ENCODE measurements around the gene CPE.

The CPE gene

GRCh38 chr4:165368567-165368966 lies 10.2 kb upstream of the CPE start:
- H4K20me1 ChIP-seq (ENCODE audit: insufficient read depth, low read length) = no peaks in the 10 kb centered on the region
- no peaks in the 10 kb centered on the region for H3K79me2 ChIP-seq (ENCODE audit: low read length)
- no peaks in the 10 kb centered on the region for H3K36me3 ChIP-seq (replicated peaks; ENCODE audit: insufficient read depth, low read length)
- H3K4me3 ChIP-seq (ENCODE audit: low read length) = no peak overlapping the region
- H3K9me3 ChIP-seq (replicated peaks; ENCODE audit: insufficient read depth, low read length) = no peaks in the 10 kb centered on the region
- H3K9me2 ChIP-seq (replicated peaks; ENCODE audit: insufficient read depth, low read length) = no peaks in the 10 kb centered on the region
- H3F3A ChIP-seq (ENCODE audit: insufficient read depth, low read length) = no peaks in the 10 kb centered on the region
- no peak for DNase-seq
- no peak overlapping the region for H3K9ac ChIP-seq (ENCODE audit: low read length)
- no peak overlapping the region for H2AFZ ChIP-seq (ENCODE audit: low read length)
- TF ChIP-seq EZH2 (optimal IDR thresholded peaks at IDR 0.05; ENCODE audit: low read depth, low read length) = no peak
- TF ChIP-seq, protein P1, sequence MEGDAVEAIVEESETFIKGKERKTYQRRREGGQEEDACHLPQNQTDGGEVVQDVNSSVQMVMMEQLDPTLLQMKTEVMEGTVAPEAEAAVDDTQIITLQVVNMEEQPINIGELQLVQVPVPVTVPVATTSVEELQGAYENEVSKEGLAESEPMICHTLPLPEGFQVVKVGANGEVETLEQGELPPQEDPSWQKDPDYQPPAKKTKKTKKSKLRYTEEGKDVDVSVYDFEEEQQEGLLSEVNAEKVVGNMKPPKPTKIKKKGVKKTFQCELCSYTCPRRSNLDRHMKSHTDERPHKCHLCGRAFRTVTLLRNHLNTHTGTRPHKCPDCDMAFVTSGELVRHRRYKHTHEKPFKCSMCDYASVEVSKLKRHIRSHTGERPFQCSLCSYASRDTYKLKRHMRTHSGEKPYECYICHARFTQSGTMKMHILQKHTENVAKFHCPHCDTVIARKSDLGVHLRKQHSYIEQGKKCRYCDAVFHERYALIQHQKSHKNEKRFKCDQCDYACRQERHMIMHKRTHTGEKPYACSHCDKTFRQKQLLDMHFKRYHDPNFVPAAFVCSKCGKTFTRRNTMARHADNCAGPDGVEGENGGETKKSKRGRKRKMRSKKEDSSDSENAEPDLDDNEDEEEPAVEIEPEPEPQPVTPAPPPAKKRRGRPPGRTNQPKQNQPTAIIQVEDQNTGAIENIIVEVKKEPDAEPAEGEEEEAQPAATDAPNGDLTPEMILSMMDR (IDR thresholded peaks at IDR 0.05; ENCODE audit: low read length) = no peak
- H3K27ac ChIP-seq (ENCODE audit: low read length) = no peak overlapping the region
- no peaks in the 10 kb centered on the region for H3K27me3 ChIP-seq (replicated peaks; ENCODE audit: insufficient read depth, low read length)
- H3K4me1 ChIP-seq (ENCODE audit: low read length) = no peaks in the 10 kb centered on the region
- H3K4me2 ChIP-seq (ENCODE audit: low read depth, low read length) = no peak overlapping the region

GRCh38 chr4:165369522-165369921 lies 9.3 kb upstream of the CPE start:
- Histone ChIP-seq H4K20me1 (ENCODE audit: insufficient read depth, low read length) (no peaks in the 10 kb centered on the region), H3K79me2 (ENCODE audit: low read length) (no peaks in the 10 kb centered on the region), H3F3A (ENCODE audit: insufficient read depth, low read length) (no peaks in the 10 kb centered on the region), H3K9me3 (replicated peaks; ENCODE audit: insufficient read depth, low read length) (no peaks in the 10 kb centered on the region), H3K36me3 (replicated peaks; ENCODE audit: insufficient read depth, low read length) (no peaks in the 10 kb centered on the region), H3K4me3 (ENCODE audit: low read length) (no peak overlapping the region), H3K9ac (ENCODE audit: low read length) (no peak overlapping the region), H3K9me2 (replicated peaks; ENCODE audit: insufficient read depth, low read length) (no peaks in the 10 kb centered on the region), H3K27me3 (replicated peaks; ENCODE audit: insufficient read depth, low read length) (no peaks in the 10 kb centered on the region), H3K4me2 (ENCODE audit: low read depth, low read length) (no peak overlapping the region), H3K4me1 (ENCODE audit: low read length) (no peaks in the 10 kb centered on the region), H2AFZ (ENCODE audit: low read length) (no peak overlapping the region), H3K27ac (ENCODE audit: low read length) (no peak overlapping the region)
- TF ChIP-seq EZH2phosphoT487 (IDR thresholded peaks at IDR 0.05; ENCODE audit: low read length) = no peak
- DNase-seq = no peak

DNA sequence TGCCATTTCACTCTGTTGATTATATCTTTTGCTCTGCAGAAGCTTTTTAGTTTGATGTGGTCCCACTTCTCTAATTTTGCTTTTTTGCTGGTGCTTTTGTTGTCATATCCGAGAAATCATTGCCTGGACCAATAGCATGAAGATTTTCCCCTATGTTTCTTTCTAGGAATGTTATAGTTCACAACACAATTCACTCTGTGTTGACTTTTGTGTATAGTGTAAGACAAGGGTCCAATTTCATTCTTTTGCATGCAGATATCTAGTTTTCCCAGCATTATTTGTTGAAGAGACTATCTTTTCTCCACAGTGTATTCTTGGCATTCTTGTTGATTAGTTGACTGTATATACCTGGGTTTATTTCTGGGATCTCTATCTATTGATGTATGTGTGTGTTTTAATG lies 8.3 kb upstream of the CPE start:
- Histone ChIP-seq H3K9me3 (replicated peaks; ENCODE audit: insufficient read depth, low read length) (no peaks in the 10 kb centered on the region), H3K27me3 (replicated peaks; ENCODE audit: insufficient read depth, low read length) (no peaks in the 10 kb centered on the region), H2AFZ (ENCODE audit: low read length) (no peak overlapping the region), H3F3A (ENCODE audit: insufficient read depth, low read length) (no peaks in the 10 kb centered on the region), H3K36me3 (replicated peaks; ENCODE audit: insufficient read depth, low read length) (no peaks in the 10 kb centered on the region), H3K4me2 (ENCODE audit: low read depth, low read length) (no peak overlapping the region), H3K9me2 (replicated peaks; ENCODE audit: insufficient read depth, low read length) (no peaks in the 10 kb centered on the region), H3K79me2 (ENCODE audit: low read length) (no peaks in the 10 kb centered on the region), H3K4me1 (ENCODE audit: low read length) (no peaks in the 10 kb centered on the region), H4K20me1 (ENCODE audit: insufficient read depth, low read length) (no peaks in the 10 kb centered on the region), H3K9ac (ENCODE audit: low read length) (no peak overlapping the region), H3K27ac (ENCODE audit: low read length) (no peak overlapping the region), H3K4me3 (ENCODE audit: low read length) (no peak overlapping the region)
- no peak for TF ChIP-seq EZH2 (optimal IDR thresholded peaks at IDR 0.05; ENCODE audit: low read depth, low read length)
- TF ChIP-seq, protein P1 (IDR thresholded peaks at IDR 0.05; ENCODE audit: low read length) = no peak
- no peak for TF ChIP-seq EZH2phosphoT487 (IDR thresholded peaks at IDR 0.05; ENCODE audit: low read length)
- DNase-seq = no peak

- DNase-seq = no peak
- H3K27ac ChIP-seq (ENCODE audit: low read length) = no peak overlapping the region
- H3K9me2 ChIP-seq (replicated peaks; ENCODE audit: insufficient read depth, low read length) = no peaks in the 10 kb centered on the region
- no peaks in the 10 kb centered on the region for H3K9me3 ChIP-seq (replicated peaks; ENCODE audit: insufficient read depth, low read length)
- no peak overlapping the region for H3K4me2 ChIP-seq (ENCODE audit: low read depth, low read length)
- H3K36me3 ChIP-seq (replicated peaks; ENCODE audit: insufficient read depth, low read length) = no peaks in the 10 kb centered on the region
- no peaks in the 10 kb centered on the region for H3K27me3 ChIP-seq (replicated peaks; ENCODE audit: insufficient read depth, low read length)
- no peaks in the 10 kb centered on the region for H3K79me2 ChIP-seq (ENCODE audit: low read length)
- TF ChIP-seq EZH2phosphoT487 (IDR thresholded peaks at IDR 0.05; ENCODE audit: low read length) = no peak
- TF ChIP-seq, protein P1 (IDR thresholded peaks at IDR 0.05; ENCODE audit: low read length) = no peak
- no peak for TF ChIP-seq EZH2 (optimal IDR thresholded peaks at IDR 0.05; ENCODE audit: low read depth, low read length)
- H3K4me1 ChIP-seq (ENCODE audit: low read length) = no peaks in the 10 kb centered on the region
- H3K9ac ChIP-seq (ENCODE audit: low read length) = no peak overlapping the region
- no peaks in the 10 kb centered on the region for H4K20me1 ChIP-seq (ENCODE audit: insufficient read depth, low read length)
- H3F3A ChIP-seq (ENCODE audit: insufficient read depth, low read length) = no peaks in the 10 kb centered on the region
- no peak overlapping the region for H2AFZ ChIP-seq (ENCODE audit: low read length)
- H3K4me3 ChIP-seq (ENCODE audit: low read length) = no peak overlapping the region
Measured at GRCh38 chr4:165375465-165375864, 3.3 kb upstream of the CPE start.
